HG03175 (cell line): Measurements from ENCODE around the gene LYG2.
"Not testable (repeated sequence)": the region's sequence is repeated elsewhere in the genome, so short reads cannot be mapped to it uniquely, and the experiment has no call there.

Source experiments
- ATAC-seq: cut with Tn5 transposase; IDR thresholded peaks from one replicate; pipeline ENCODE4 v1.9.1; 2021; ENCODE audit warnings: mild to moderate bottlenecking, moderate library complexity; ENCODE audit not compliant: unreplicated experiment

Gene LYG2

GRCh38 chr2:99255491-99256318 lies at the start of gene LYG2:
TSS of gene LYG2 (minus strand) at chr2:99255666. CDS start at chr2:99254260, 1,406 bp downstream.
- no peak for ATAC-seq

GRCh38 chr2:99301097-99301496 lies 45.6 kb upstream of the LYG2 start, which contains the start of gene LYG1:
TSS of gene LYG1 (minus strand) at chr2:99301197. CDS start at chr2:99295670, 5,527 bp downstream.
- ATAC-seq, result not testable (repeated sequence)

- no peak for ATAC-seq
Observed at GRCh38 chr2:99299580-99299979, 44.1 kb upstream of the LYG2 start.

GRCh38 chr2:99297994-99298393 lies 42.5 kb upstream of the LYG2 start:
- ATAC-seq, result no peak

GRCh38 chr2:99285526-99285925 lies 30.1 kb upstream of the LYG2 start:
- ATAC-seq, result no peak

- ATAC-seq, result no peak
Observed at GRCh38 chr2:99279969-99280695, 24.7 kb upstream of the LYG2 start.

- no peak for ATAC-seq
Observed at GRCh38 chr2:99278793-99279291, 23.4 kb upstream of the LYG2 start.

GRCh38 chr2:99278195-99278765 lies 22.8 kb upstream of the LYG2 start:
- ATAC-seq, result not testable (repeated sequence)

GRCh38 chr2:99275882-99276281 lies 20.4 kb upstream of the LYG2 start:
- no peak for ATAC-seq

GRCh38 chr2:99261242-99261641 lies 5.8 kb upstream of the LYG2 start:
- no peak for ATAC-seq

GRCh38 chr2:99260184-99260583 lies 4.7 kb upstream of the LYG2 start:
- ATAC-seq, result no peak

- no peak for ATAC-seq
Observed at GRCh38 chr2:99259465-99259864, 4.0 kb upstream of the LYG2 start.

GRCh38 chr2:99256677-99257076 lies 1.2 kb upstream of the LYG2 start:
- ATAC-seq, result no peak

- ATAC-seq, result no peak
Observed at GRCh38 chr2:99249951-99250350, 5.5 kb downstream of the LYG2 start.

GRCh38 chr2:99242151-99242550 lies 13.3 kb downstream of the LYG2 start:
- no peak for ATAC-seq

- ATAC-seq, result no peak
Observed at GRCh38 chr2:99240431-99240830, 15.0 kb downstream of the LYG2 start.

GRCh38 chr2:99238599-99238998 lies 16.9 kb downstream of the LYG2 start:
- no peak for ATAC-seq

GRCh38 chr2:99233177-99233576 lies 22.3 kb downstream of the LYG2 start:
- not testable (repeated sequence) for ATAC-seq

- no peak for ATAC-seq
Observed at GRCh38 chr2:99217929-99218501, 37.5 kb downstream of the LYG2 start.

GRCh38 chr2:99216096-99216495 lies 39.4 kb downstream of the LYG2 start:
- ATAC-seq, result no peak

- no peak for ATAC-seq
Observed at GRCh38 chr2:99205491-99205890, 50.0 kb downstream of the LYG2 start.
